GM12892 (cell line): ENCODE data around the gene WWOX.

Source experiments
- POLR2A ChIP-seq: IDR thresholded peaks from 2 replicates; pipeline ENCODE4 v1.6.1; 2011; ENCODE audit warnings: low read depth, low read length, control low read depth
- POLR2AphosphoS5 ChIP-seq: IDR thresholded peaks from 2 replicates; pipeline ENCODE4 v1.6.1; 2011; ENCODE audit warnings: low read depth, low read length, control low read depth
- TAF1 ChIP-seq: IDR thresholded peaks from 2 replicates; pipeline ENCODE4 v1.6.1; 2011; ENCODE audit warnings: low read depth, mild to moderate bottlenecking, control low read depth, low read length, borderline replicate concordance

- TF ChIP-seq POLR2AphosphoS5 = no peak
- TF ChIP-seq TAF1 = no peak
- no peak for TF ChIP-seq POLR2A
Measured at GRCh38 chr16:78980825-78981224, 881.4 kb downstream of the WWOX start.
